Fibroblast of lung (primary cell): Measurements from ENCODE around the gene GOT1. TPM values are rescaled to one million over a fixed set of nuclear protein-coding genes. Genes with fewer than 3 reads are reported as not detected.

ENCODE experiments used
- DNase-seq, 2 donors: peaks; one replicate each; pipeline versions ENCODE4 v3.0.0 to v3.0.0-alpha.2; 2010; ENCODE audit warnings: low read depth in 2 of 2
- H2AFZ ChIP-seq: 2 replicates; pipeline ENCODE4 v1.5.1; 2012; ENCODE audit warnings: low read length, control low read depth, inconsistent platforms
- H3K27ac ChIP-seq: 2 replicates; pipeline ENCODE4 v1.5.1; 2011; ENCODE audit warnings: low read length, control low read depth; ENCODE audit not compliant: insufficient read depth
- H3K27me3 ChIP-seq: 2 replicates; pipeline ENCODE4 v1.5.1; 2011; ENCODE audit warnings: mild to moderate bottlenecking, low read length; ENCODE audit not compliant: control insufficient read depth, insufficient read depth
- H3K36me3 ChIP-seq: 2 replicates; pipeline ENCODE4 v1.5.1; 2011; ENCODE audit warnings: low read length; ENCODE audit not compliant: control insufficient read depth, insufficient read depth
- H3K4me1 ChIP-seq: 2 replicates; pipeline ENCODE4 v1.5.1; 2011; ENCODE audit warnings: low read length; ENCODE audit not compliant: control insufficient read depth, insufficient read depth; ENCODE audit errors: extremely low read depth
- H3K4me2 ChIP-seq: 2 replicates; pipeline ENCODE4 v1.5.1; 2011; ENCODE audit warnings: low read length, control low read depth; ENCODE audit not compliant: insufficient read depth; ENCODE audit errors: extremely low read depth
- H3K4me3 ChIP-seq, 4 experiments: fragments of 200-600 bp in 1 of 4; sonication (generic) in 1 of 4; replicated peaks in 1 of 4; 2 replicates each; pipeline ENCODE4 v1.5.1; 2011 to 2016; ENCODE audit warnings: low read length in 4 of 4, low read depth in 3 of 4, mild to moderate bottlenecking in 3 of 4, control low read depth in 2 of 4, inconsistent platforms in 1 of 4, mixed read lengths in 1 of 4; ENCODE audit not compliant: insufficient read depth in 1 of 4; ENCODE audit errors: control extremely low read depth in 1 of 4
- H3K79me2 ChIP-seq: 2 replicates; pipeline ENCODE4 v1.5.1; 2012; ENCODE audit warnings: mild to moderate bottlenecking, low read length, inconsistent platforms; ENCODE audit not compliant: control insufficient read depth, insufficient read depth
- H3K9ac ChIP-seq: 2 replicates; pipeline ENCODE4 v1.5.1; 2011; ENCODE audit warnings: mild to moderate bottlenecking, low read length, control low read depth; ENCODE audit not compliant: insufficient read depth
- H3K9me3 ChIP-seq: 2 replicates; pipeline ENCODE4 v1.5.1; 2012; ENCODE audit warnings: low read depth, low read length; ENCODE audit not compliant: control insufficient read depth, insufficient read depth
- H4K20me1 ChIP-seq: 2 replicates; pipeline ENCODE4 v1.5.1; 2011; ENCODE audit warnings: low read length; ENCODE audit not compliant: control insufficient read depth, insufficient read depth; ENCODE audit errors: extremely low read depth
- EZH2 ChIP-seq: IDR thresholded peaks from 2 replicates; pipeline ENCODE4 v1.5.1; 2012; ENCODE audit warnings: low read length, control low read depth, mild to moderate bottlenecking; ENCODE audit errors: missing control alignments
- polyA plus RNA-seq, 2 donors: library from polyadenylated mRNA; depleted of rRNA in 1 of 2; stranded (reverse) in 1 of 2; unstranded in 1 of 2; fragments of >200 nt; gene quantifications; 2 replicates each; pipeline ENCODE4 v1.2.1, GENCODE V29; 2011 to 2012; ENCODE audit warnings: missing spikeins in 1 of 2
- total RNA-seq: library from RNA; depleted of rRNA; stranded (reverse); fragments of >200 nt; gene quantifications from 2 replicates; pipeline ENCODE4 v1.2.1, GENCODE V29; 2014
- TF ChIP-seq, protein P1 (sequence below), 2 donors: IDR thresholded peaks in 1 of 2; conservative IDR thresholded peaks in 1 of 2; 1 replicate in 1 of 2; 2 replicates in 1 of 2; pipeline ENCODE4 v1.5.1; 2011 to 2012; ENCODE audit warnings: low read length in 2 of 2, control low read depth in 1 of 2, inconsistent platforms in 1 of 2, low read depth in 1 of 2, mild to moderate bottlenecking in 1 of 2

GOT1 gene
- total and polyA plus RNA-seq, 2 donors (not counting 1 experiment from before 2014, with no cell fraction given): 20.8 to 52.2 TPM

- Histone ChIP-seq H2AFZ (no peak overlapping the region), H3K4me3 (no peak overlapping the region), H3K9me3 (no peaks in the 10 kb centered on the region), H3K27me3 (no peaks in the 10 kb centered on the region), H3K36me3 (peaks cover 3% of the 10 kb centered on the region), H3K9ac (no peak overlapping the region), H3K27ac (no peak overlapping the region), H3K79me2 (no peaks in the 10 kb centered on the region), H3K4me1 (peaks cover 3% of the 10 kb centered on the region), H4K20me1 (no peaks in the 10 kb centered on the region), H3K4me2 (no peak overlapping the region)
- TF ChIP-seq, protein P1, sequence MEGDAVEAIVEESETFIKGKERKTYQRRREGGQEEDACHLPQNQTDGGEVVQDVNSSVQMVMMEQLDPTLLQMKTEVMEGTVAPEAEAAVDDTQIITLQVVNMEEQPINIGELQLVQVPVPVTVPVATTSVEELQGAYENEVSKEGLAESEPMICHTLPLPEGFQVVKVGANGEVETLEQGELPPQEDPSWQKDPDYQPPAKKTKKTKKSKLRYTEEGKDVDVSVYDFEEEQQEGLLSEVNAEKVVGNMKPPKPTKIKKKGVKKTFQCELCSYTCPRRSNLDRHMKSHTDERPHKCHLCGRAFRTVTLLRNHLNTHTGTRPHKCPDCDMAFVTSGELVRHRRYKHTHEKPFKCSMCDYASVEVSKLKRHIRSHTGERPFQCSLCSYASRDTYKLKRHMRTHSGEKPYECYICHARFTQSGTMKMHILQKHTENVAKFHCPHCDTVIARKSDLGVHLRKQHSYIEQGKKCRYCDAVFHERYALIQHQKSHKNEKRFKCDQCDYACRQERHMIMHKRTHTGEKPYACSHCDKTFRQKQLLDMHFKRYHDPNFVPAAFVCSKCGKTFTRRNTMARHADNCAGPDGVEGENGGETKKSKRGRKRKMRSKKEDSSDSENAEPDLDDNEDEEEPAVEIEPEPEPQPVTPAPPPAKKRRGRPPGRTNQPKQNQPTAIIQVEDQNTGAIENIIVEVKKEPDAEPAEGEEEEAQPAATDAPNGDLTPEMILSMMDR (conservative IDR thresholded peaks at IDR 0.05 in 1 of 2, IDR thresholded peaks at IDR 0.05 in 1 of 2; ENCODE audit: low read depth in 1 of 2, low read length in 2 of 2): no peak
- no peak for TF ChIP-seq EZH2
- DNase-seq: no peak
Measured at GRCh38 chr10:99389729-99390480, 40.5 kb downstream of the GOT1 start.

DNA sequence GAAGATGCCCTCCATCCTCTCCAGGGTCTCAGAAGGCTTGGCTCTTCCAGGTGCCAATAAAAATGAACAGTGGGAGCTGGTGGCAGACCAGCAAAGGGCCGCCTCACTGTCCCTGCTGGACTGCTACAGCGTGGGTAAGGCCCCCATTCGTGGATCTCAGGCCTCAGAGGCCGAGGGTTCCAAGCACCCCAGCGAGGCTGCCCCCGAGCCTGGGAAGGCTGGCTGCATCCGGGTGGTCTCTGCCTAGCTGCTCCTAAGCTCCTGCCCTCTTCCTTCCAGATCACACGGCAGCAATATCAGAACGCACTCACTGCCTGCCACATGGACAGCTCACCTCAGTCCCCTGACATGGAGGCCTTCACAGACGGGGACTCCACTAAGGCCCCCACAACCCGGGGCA lies 42.9 kb downstream of the GOT1 start:
- Histone ChIP-seq H3K4me2 (no peak overlapping the region), H3K9me3 (no peaks in the 10 kb centered on the region), H2AFZ (no peak overlapping the region), H3K27me3 (no peaks in the 10 kb centered on the region), H4K20me1 (no peaks in the 10 kb centered on the region), H3K79me2 (no peaks in the 10 kb centered on the region), H3K27ac (no peak overlapping the region), H3K4me1 (peaks cover 3% of the 10 kb centered on the region), H3K36me3 (no peaks in the 10 kb centered on the region), H3K4me3 (no peak overlapping the region), H3K9ac (no peak overlapping the region)
- TF ChIP-seq, protein P1 (conservative IDR thresholded peaks at IDR 0.05 in 1 of 2, IDR thresholded peaks at IDR 0.05 in 1 of 2; ENCODE audit: low read depth in 1 of 2, low read length in 2 of 2): no peak
- TF ChIP-seq EZH2: no peak
- no peak for DNase-seq

DNA sequence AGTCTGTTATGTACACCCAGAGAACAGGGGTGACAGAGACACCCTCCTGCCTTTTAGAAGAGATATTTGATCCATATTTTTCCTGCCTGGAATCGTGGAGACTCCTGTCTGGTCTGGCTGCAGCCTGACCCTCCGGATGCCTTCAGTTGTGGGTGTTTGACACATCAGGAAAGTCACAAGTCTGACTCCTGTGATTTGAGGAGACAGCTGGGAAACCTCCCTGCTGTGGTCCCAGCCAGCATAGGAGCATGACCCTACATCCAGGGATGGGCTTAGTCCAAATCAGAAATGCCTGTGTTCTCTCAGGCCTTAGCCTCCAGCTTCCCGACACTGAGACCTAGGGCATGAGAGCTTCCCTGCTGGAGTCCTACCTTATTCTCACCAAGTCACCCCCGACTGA lies 43.4 kb downstream of the GOT1 start:
- Histone ChIP-seq H3K36me3 (no peaks in the 10 kb centered on the region), H3K4me3 (no peak overlapping the region), H3K9me3 (no peaks in the 10 kb centered on the region), H3K9ac (no peak overlapping the region), H2AFZ (no peak overlapping the region), H3K79me2 (no peaks in the 10 kb centered on the region), H3K27me3 (no peaks in the 10 kb centered on the region), H3K4me1 (peaks cover 3% of the 10 kb centered on the region), H3K27ac (no peak overlapping the region), H4K20me1 (no peaks in the 10 kb centered on the region), H3K4me2 (no peak overlapping the region)
- TF ChIP-seq, protein P1 (conservative IDR thresholded peaks at IDR 0.05 in 1 of 2, IDR thresholded peaks at IDR 0.05 in 1 of 2; ENCODE audit: low read depth in 1 of 2, low read length in 2 of 2): no peak
- no peak for TF ChIP-seq EZH2
- DNase-seq: no peak
